ENCODE results near the gene SLC2A11. TPM values are rescaled to one million over a fixed set of nuclear protein-coding genes. Genes with fewer than 3 reads are reported as not detected.

Gene SLC2A11
- total RNA-seq, 4 donors from 2014 or later, result 17.5 to 30.0 (median 24.3) TPM

DNA sequence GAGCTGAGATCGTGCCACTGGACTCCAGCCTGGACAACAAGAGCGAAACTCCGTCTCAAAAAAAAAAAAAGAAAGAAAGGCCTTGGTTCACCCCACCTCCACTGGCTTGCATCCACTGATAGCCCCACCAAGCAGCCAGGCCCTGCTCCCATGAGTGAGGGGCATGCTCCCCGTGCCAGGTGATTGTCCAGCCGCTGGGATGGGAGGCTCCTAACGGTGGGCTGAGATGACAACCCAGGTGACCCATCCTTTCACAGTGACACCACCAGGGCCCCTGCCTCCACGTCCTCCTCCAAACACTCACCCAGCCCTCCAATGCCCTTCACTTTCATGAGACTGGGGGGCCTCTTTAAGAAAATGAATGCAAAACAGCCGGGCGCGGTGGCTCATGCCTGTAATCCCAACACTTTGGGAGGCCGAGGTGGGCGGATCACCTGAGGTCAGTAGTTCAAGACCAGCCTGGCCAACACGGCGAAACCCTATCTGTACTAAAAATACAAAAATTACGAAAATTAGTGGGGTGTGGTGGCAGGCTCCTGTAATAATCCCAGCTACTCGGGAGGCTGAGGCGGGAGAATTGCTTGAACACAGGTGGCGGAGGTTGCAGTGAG is 10.3 kb upstream of the SLC2A11 start:
- Histone ChIP-seq H3K4me3 (replicated peaks in 1 of 3) (no peak overlapping the region), H3K27ac (no peak overlapping the region), H3K27me3 (no peaks in the 10 kb centered on the region), H3K36me3 (no peaks in the 10 kb centered on the region), H3K9me3 (no peaks in the 10 kb centered on the region), H3K4me1 (peaks cover 10 to 30% of the 10 kb centered on the region in 2 donors)
- 92 to 93% methylated on average over 17 to 18 of the region's 18 CpGs for WGBS, 2 donors
- DNase-seq, result no peak
- TF ChIP-seq, protein P1, sequence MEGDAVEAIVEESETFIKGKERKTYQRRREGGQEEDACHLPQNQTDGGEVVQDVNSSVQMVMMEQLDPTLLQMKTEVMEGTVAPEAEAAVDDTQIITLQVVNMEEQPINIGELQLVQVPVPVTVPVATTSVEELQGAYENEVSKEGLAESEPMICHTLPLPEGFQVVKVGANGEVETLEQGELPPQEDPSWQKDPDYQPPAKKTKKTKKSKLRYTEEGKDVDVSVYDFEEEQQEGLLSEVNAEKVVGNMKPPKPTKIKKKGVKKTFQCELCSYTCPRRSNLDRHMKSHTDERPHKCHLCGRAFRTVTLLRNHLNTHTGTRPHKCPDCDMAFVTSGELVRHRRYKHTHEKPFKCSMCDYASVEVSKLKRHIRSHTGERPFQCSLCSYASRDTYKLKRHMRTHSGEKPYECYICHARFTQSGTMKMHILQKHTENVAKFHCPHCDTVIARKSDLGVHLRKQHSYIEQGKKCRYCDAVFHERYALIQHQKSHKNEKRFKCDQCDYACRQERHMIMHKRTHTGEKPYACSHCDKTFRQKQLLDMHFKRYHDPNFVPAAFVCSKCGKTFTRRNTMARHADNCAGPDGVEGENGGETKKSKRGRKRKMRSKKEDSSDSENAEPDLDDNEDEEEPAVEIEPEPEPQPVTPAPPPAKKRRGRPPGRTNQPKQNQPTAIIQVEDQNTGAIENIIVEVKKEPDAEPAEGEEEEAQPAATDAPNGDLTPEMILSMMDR (IDR thresholded peaks at IDR 0.05), result no peak
- TF ChIP-seq POLR2A (IDR thresholded peaks at IDR 0.05), result no peak
- intact Hi-C loops (cut with DNase I), result loop anchor here (5.0 to 10.0 kb wide), 2 partner anchors 80 to 303 kb away; partner anchors contain the start of gene CHCHD10

- TF ChIP-seq, protein P1 (IDR thresholded peaks at IDR 0.05), result no peak
- TF ChIP-seq POLR2A (IDR thresholded peaks at IDR 0.05), result no peak
- 81 to 84% methylated on average over 22 to 24 of the region's 24 CpGs for WGBS, 2 donors
- H3K36me3 ChIP-seq, result no peaks in the 10 kb centered on the region
- intact Hi-C loops (cut with DNase I), result loop anchor here (5.0 to 10.0 kb wide), 2 partner anchors 81 to 303 kb away; partner anchors contain the start of gene CHCHD10
- no peak for DNase-seq
- no peak overlapping the region for H3K27ac ChIP-seq
- no peaks in the 10 kb centered on the region for H3K9me3 ChIP-seq
- no peaks in the 10 kb centered on the region for H3K27me3 ChIP-seq
- no peak overlapping the region for H3K4me3 ChIP-seq (replicated peaks in 1 of 3)
- peaks cover 10 to 30% of the 10 kb centered on the region in 2 donors for H3K4me1 ChIP-seq
These were observed 9.4 kb upstream of the SLC2A11 start for GRCh38 chr22:23847991-23848864.

GRCh38 chr22:23849009-23850006 is 8.4 kb upstream of the SLC2A11 start:
- DNase-seq, result peak; percentile 78 to 85
- peaks cover 8 to 24% of the 10 kb centered on the region in 2 donors for H3K4me1 ChIP-seq
- no peaks in the 10 kb centered on the region for H3K36me3 ChIP-seq
- H3K4me3 ChIP-seq (replicated peaks in 1 of 3), result no peak overlapping the region
- intact Hi-C loops (cut with DNase I), result loop anchor here (5.0 to 10.0 kb wide), 2 partner anchors 82 to 305 kb away; partner anchors contain the start of gene CHCHD10
- TF ChIP-seq POLR2A (IDR thresholded peaks at IDR 0.05), result no peak
- TF ChIP-seq, protein P1 (IDR thresholded peaks at IDR 0.05), result peak; percentile 78 to 97 (median 96)
- H3K27me3 ChIP-seq, result no peaks in the 10 kb centered on the region
- H3K9me3 ChIP-seq, result no peaks in the 10 kb centered on the region
- WGBS, 2 donors, result 23 to 33% methylated on average over 21 to 57 of the region's 62 CpGs
- no peak overlapping the region for H3K27ac ChIP-seq

DNA sequence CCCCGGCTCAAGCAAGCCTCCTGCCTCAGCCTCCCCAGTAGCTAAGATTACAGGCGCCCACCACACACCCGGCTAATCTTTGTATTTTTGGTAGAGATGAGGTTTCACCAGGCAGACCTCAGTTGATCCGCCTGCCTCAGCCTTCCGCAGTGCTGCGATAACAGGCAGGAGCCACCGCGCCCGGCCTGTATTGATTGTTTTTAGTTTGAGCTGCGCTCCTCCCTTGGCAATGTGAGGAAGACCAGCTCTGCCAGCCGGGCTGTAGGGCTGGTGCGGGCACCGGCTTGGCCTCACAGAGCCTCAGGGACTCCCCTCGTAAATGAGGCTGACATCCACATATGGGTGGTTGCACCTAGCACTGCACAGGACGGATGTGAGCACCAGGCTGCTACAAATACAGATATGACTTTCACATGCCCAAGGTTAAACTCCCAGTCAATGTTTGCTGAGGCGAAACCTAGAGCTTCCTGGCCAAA is 7.5 kb upstream of the SLC2A11 start:
- Histone ChIP-seq H3K9me3 (no peaks in the 10 kb centered on the region), H3K4me1 (peaks cover 0 to 16% of the 10 kb centered on the region in 2 donors), H3K4me3 (replicated peaks in 1 of 3) (no peak overlapping the region), H3K27ac (no peak overlapping the region), H3K36me3 (no peaks in the 10 kb centered on the region), H3K27me3 (no peaks in the 10 kb centered on the region)
- DNase-seq, result no peak
- WGBS, 2 donors, result 83 to 85% methylated on average over 15 to 16 of the region's 16 CpGs
- intact Hi-C loops (cut with DNase I), result no loop called here
- TF ChIP-seq POLR2A (IDR thresholded peaks at IDR 0.05), result no peak
- TF ChIP-seq, protein P1 (IDR thresholded peaks at IDR 0.05), result no peak

All from thyroid gland (tissue), 4 donors.